Measurements from ENCODE around the gene KLF11.
"Not testable (repeated sequence)": the region's sequence is repeated elsewhere in the genome, so short reads cannot be mapped to it uniquely, and the experiment has no call there.

Gene KLF11

DNA sequence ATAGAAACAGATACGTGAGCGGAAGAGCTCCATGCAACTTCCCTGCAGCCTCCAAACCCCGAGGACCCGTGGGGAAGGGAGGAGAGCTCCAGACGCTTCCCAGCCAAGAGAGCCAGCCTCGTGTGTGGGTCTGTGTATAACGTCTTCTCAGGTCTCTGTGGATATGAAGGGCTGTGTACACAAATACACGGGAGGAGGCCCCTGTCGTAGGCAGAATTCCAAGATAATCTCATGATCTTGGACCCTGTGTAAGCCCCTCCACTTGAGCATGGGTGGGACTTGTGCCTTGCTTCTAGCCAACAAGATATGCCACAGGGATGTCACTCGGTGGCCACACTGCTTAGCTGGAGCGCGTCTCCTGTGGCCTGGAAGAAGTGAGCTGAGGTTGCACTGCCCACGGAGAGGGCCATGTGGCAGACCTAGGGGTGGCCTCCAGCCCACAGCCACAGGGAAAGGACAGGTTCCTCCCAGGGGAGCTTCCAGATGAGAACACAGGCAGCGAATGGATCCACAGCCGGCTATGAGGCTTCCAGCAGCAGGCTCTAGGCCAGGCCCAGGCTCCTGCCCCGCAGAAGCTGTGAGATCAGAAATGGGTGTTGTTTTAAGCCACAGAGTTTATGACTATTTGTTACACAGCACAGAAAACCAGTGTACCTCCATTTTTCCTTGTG lies 15.6 kb upstream of the KLF11 start:
- DNase-seq, result no peak

DNA sequence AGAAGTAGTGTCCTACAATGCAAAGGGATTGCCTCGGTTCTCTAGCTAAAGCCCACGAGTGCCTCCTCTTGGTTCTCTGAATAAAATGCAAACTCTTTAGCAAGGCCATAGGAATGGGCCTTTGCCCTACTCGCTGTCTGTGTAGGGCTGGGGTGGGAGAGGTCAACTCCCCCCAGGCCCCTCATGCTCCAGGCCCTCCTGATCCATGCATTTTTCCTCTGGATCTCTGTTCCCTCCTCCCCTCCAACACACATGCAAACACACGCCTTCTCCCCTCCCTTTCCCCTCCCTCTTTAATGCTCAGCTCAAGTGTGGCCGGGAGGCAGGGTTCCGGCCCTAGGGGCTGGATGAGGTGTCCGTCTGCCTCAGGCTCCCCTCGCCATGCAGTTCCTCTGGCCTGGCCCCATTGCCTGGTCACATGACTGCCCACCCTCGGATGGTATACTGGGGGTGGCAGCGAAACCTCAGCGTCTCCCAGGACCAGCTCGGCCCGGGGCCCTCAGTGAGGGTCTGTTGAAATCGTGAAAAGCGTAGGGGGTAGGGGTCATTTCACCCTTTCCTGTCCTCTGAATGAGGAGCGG lies 14.9 kb upstream of the KLF11 start:
- no peak for DNase-seq

DNA sequence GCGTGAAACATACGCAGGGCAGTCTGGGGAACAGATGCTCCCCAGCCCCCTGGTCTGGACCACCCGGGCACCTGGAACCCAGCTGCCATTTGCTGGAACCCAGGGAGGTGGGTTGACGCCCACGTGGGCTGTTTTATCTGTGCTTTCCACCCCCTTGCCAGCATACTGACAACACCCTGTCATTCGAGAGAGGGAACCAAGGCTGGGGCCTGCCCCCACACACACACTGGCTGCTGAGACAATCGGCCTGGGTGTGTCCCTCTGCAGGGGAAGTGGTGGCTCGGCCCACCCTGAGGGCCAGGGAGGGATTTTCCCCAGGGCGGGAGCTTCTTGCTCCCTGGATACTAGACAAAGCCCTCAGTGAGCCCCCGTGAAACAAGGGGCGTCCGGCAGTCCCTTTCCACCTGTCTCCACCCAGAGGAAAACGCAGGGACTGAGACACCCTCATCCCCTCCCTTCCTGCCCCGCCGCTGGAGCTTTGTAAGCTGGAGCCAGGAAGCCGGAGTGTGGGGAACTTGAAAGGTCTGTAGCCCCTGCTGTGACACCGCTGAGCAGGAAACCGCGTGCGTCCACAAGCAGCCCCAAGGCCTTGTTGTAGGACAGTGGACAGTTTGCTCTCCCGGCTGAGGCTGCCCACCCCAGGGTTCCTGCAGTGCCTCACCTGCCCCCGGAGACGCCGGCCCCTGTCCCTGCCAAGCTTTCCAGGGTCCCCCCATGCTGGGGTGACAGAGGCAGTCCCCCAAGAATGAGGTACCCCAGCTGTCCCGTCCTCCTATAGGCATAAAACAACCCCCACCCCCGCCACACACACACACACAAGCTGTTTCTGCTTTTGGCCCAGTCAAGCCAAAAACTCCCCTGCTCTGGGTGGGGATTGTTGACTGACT lies 14.1 kb upstream of the KLF11 start:
- no peak for DNase-seq

DNA sequence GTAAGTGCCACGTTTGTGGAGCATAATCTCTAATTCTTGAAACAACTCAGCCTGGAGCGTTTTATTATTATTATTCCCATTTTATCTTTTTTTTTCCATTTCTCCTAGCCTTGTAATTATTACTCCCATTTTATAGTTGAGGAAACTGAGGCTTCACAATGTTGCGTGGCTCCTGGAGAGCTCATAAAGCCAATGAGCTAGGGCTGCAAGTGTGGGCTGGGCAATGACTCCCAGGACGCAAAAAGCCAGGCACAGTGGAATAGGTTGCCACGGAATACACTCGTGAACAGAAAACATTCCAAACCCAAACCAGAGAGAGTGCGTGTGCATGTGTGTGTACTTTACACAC lies 13.5 kb upstream of the KLF11 start:
- no peak for DNase-seq

DNA sequence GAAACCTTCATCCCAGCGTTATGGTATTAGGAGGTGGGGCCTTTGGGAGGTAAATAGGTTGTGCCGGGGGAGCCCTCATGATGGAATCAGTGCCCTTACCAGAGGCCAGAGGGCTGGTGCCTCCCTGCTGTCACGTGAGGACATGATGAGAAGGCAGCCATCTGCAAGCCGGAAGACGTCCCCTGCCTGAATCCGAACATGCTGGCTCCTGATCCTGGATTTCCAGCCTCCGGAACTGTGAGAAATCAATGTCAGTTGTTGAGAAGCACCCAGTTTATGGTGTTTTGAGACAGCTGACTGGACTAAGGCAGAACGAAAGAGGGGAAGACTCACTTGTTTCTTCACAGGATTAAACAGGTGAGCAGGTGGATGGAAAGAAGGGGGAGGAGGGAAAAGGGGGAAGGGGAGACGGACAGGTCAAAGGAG lies 13.0 kb upstream of the KLF11 start:
- no peak for DNase-seq

DNA sequence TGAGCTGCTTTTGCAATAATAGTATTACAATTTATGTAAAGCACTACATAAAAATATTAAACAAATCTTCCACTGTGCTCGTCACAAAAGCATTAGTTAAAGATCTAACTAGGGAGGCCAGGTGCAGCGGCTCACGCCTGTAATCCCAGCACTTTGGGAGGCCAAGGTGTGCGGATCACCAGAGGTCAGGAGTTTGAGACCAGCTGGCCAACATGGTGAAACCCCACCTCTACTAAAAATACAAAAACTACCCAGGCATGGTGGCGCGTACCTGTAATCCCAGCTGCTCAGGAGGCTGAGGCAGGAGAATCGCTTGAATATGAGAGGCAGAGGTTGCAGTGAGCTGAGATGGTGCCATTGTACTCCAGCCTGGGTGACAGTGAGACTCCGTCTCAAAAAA lies 12.6 kb upstream of the KLF11 start:
- DNase-seq, result not testable (repeated sequence)

DNA sequence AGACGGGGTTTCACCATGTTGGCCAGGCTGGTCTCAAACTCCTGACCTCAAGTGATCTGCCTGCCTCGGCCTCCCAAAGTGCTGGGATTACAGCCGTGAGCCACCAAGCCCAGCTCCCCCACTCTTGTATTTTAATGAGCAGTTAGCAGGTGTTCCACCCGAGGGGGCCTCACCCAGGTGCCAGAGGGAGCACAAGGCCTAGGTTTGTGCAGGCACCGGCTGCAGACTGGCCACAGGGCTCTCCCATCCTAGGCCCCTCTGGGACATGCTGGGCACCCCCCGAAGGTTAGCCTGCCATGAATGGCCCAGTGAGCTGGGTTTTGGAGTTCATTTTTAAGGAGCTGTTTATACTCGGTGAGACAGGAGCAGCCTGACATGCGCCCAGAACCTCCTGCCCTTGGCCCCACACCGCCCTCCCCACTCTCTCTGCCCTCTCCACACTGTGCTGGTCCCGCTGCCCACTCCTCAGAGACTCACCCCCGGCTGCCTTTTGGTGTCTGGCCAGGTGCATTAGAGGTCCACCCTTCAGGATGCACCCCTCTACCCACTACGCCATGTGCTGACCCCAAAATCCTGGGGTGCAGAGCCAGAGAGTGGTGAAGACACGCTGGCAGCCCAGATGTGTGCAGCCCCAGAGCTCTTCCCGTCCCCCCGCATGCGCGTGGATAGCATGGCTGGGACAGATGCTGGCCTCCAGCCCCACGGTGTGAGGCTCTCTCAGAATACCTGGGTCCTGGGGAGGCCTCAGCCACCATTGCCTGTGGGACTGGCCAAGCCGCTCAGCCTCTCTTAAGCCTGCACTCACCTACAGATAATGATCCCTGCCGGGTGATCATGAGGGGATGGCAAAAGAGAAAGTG lies 11.2 kb upstream of the KLF11 start:
- DNase-seq, result no peak

DNA sequence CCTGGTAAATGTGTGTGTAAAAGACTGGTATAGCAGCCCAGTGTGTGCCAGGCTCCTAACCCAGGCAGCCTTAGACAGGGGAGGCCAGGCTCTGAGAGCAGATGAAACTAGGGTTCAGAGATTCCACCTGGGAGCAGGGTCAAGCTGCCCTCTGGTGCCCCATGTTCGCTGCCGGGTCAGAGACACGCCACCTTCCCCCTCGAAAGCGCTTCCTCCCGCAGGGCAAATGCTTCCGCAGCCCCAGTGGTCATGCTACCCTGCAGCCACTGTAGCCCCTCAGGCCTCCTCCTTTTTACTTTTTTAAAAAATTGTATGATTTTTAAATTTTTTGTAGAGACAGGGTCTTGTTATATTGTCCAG lies 10.6 kb upstream of the KLF11 start:
- DNase-seq, result no peak

DNA sequence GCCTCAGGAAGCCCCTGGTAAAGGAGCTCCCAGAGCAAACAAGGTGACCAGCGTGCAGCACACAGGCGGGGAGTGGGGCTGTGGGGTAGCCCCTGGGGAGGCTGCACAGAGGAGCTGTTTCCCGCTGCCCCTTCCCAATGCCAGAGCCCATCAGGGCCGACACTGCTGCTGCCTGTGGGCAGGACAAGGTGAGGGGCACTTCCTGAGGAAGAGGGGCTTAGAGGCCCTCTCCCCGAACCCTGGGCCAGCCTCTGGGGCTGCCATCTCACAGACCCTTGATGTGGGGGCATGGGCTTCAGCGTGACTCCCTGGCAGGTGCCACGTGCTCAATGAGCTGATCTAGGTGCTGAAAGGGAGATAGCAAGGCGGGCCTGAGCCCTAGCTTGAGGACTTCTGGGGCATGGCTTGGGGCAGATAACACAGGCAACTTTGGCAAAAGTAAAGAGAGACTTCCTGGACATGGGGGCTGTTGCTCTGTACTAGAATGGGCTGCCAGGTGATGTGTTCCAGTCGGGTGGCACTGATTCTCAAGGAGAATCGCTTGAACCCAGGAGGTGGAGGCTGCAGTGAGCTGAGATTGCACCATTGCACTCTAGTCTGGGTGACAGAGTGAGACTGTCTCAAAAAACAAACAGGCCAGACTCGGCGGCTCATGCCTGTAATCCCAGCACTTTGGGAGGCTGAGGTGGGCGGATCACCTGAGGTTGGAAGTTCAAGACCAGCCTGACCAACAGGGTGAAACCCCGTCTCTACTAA lies 9.9 kb upstream of the KLF11 start:
- DNase-seq, result no peak

DNA sequence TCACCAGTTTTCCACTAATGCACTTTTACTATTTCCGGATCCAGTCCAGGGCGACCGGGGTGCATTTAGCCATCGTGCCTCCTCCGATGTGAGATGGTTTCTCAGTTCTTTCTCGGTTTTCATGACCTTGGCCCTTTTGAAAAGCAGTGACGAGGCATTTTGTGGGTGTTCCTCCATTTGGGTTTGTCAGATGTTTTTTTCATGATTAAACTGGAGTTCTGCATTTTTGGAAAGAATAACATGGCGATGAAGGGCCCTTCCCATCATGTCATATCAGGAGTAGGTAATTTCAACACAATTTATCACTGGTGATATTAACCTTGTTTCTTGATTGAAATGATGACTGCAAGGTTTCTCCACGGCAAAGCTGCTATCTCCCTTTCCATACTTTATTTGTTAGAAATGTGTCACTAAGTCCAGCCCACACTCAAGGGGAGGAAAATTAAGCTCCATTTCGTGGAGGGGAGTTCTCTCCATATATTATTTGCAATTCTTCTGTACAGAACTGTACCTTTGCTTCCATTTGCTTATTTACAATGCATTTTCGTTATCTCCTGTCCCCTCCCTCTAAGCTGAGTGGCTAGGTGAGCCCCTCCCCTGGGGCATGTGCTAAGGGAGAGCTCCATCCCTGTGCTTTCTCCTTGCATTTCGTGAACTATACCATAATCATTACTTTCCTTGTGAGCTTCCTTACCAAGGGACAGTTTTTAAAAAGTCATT lies 8.9 kb upstream of the KLF11 start:
- DNase-seq, result no peak

DNA sequence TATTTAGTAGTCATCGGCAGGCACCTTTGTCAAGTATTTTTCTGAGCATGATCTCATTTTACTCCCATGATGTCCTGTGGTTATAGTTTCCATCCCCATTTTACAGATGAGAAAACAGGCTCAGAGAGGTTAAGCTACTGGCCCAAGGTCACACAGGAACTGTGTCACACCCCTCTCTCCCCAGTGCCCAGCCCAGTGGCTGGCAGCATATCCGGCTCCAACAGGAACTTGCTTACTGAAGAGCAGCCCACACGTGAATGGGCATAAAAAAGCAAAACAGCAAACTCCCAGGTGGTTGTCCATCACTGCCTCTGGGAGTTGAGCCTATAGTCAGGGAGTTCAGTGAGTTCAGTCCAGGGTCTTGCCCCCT lies 8.3 kb upstream of the KLF11 start:
- DNase-seq, result no peak

DNA sequence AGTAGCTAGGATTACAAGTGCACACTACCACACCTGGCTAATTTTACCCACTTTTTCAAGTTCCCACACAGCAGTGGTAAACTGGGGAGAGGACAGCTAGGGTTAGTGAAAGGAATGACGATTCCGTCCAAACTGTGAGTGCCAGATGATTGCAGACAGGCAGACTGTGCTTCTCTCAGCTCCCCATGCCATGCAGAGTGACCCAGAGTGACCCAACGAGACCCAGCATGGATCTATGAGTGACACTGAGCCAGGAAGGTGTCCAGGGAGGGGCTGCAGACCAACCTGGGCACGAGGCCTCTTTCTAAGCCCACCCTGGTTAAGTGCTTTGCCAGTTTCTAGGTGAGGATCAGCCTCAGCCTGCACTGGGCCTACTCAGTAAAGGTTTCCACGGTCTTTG lies 7.7 kb upstream of the KLF11 start:
- no peak for DNase-seq

DNA sequence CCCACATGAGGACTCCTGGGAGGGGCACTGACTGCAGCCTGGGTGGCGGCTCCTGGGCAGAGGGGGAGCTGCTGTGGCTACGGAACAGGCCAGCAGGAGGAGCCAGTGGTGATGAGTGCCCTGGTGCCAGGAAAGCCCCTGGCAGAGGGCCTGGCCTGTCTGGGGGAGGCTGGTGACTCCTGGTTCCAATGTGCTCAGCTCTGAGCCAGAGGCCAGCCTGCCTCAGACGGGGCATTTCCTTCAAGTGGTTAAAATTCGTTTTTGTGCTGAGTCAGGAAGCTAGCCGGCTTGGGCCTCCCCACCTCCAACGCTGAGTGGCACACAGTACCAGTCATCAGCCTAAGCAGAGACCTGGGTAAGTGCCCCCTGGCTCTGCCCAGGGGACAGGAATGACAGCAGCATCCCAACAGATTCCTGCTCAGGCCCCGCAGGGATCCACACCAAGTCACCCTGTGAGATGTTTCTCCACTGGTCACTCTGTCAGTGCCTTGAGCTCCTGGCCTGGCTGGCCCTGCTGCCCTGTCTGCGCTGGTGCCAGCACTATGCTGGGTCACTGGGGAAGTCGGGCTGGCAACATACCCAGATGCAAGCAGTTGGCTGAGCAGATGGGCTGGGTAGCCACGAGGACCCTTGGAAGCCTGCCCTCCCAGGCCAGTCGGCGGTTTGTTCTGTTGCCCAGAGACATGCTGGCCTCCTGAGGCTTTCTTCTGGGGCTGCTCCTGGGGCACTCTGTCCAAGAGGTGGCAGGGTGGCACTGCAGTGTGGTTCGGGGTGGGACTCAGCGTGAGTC lies 7.1 kb upstream of the KLF11 start:
- DNase-seq, result peak; percentile 15

DNA sequence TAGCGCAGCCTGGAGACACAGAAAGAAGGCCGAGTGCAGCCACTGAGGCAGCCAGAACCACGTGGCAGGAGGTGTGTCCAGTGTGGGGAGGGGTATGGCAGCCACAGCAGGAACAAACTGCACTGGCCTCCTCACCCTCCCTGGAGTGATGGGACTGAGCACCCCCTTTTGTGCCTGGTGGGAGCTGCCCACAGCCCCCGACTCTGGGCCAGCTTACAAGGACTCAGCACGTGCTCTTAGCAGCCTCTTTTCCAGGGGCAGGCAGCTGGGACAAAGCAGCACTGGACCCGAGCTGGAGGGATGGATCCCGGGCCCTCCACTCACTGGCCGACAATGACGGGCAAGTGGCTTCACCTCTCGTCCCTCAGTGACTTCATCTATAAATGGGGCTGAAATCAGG lies 5.2 kb upstream of the KLF11 start:
- DNase-seq, result no peak

DNA sequence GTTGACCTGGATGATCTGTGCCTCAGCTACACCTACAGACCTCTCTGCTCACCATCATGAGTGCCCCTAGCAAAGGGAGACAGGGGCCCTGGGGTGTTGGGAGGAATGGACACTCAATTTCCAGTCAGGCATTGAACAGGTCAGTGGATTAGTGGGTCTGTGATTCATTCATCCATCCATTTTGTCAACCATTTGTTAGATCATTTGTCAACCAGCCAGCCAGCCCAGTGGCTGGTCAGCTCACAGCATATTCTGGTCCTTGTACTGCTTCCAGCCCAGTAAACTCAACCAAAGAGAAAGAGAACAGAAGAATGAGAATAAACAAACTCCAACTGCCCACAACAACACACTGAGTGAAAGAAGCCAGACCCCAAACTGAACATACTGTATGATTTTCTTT lies 4.6 kb upstream of the KLF11 start:
- no peak for DNase-seq

DNA sequence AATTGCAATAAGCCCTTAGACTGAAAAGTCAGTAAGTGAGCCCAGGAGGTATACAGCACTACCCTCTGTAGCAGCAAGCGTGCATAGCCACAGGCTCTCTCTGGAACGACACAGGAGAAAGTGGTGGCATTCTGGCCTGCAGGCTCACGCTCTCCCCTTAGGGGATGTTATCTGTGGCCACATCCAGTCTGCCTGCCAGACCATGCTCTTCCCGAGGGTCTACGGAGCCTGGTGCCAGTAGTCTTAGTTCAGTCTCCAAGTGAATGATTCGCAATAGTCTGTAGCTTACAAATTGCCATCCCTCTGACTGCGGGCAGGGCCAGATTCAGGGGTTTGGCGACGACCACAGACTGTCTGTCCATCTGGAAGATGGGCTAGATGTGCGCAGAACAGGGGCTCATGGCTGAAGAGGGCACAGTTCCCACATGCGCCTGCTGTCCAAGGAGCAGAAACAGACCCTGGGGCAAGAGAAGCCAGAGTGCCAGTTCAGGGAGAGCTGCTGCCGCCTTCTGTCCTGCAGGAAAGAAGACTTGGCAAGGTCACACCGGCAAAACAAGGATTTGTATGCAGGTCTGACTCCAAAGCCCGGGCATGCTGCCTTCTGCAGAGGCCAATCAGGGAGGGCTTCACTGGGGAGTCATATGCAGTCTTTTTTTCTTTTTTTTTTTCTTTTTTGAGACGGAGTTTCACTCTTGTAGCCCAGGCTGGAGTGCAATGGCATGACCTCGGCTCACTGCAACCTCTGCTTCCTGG lies 3.5 kb upstream of the KLF11 start:
- no peak for DNase-seq

DNA sequence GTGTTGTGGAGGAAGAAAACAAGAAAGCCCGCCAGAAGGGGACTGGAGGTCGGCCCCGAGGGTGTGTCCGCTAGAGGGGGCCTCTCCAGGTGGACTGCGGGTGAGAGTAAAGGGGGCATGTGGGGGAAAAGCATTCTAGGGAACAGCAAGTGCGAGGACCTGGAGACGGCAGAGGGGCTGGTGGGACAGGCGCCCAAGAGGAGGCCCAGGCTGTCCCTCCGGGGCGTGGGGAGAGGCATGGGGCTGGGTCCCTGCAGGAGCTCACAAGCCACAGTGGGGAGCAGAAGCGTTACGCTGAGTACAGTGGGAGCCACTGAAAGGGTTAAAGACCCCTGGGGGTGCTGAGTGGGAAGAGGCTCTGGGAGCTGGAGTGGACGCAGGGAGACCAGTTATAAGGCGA lies 1.6 kb upstream of the KLF11 start:
- no peak for DNase-seq

DNA sequence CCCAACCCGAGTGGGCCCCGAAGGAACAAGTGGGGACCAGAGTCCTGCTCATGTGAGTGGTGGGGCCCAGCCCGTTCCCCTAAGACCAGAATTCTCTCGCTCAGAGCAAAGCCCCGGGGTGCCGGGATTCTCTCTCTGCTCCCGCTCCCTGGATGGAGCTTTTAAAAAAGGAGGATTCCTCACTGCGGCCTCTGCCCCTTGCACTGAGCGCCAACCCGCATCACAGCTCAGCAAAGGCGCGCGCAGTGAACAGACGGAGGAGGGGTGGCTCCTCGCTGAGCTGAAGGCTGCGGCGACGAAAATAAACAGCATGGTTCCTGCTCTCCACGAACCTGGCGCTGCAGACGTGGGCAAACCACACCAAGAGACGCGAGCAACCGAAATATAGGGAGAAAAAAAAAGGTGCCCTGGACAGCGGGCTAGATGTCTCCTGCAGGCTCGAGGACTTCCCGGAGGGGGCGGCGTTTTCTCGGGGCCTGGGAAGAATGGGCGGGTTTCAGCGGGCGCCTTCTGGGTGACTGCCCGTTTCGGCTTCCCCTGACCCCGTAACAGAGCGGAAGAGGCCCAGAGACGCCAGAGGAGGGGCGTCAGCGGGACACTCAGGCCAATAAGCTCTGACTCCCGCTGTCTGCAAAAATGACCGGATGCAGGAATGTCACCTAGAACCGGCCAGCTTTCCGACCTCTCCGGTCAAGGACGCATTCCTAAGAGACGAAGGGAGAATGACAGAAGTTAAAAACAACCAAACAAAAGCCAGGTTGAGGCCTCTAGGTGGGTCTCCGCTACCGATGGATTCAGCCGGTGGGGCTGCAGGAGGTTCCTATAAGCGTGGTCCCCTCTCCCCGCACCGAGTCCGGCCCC lies 819 bp upstream of the KLF11 start:
- peak; percentile 12 for DNase-seq

DNA sequence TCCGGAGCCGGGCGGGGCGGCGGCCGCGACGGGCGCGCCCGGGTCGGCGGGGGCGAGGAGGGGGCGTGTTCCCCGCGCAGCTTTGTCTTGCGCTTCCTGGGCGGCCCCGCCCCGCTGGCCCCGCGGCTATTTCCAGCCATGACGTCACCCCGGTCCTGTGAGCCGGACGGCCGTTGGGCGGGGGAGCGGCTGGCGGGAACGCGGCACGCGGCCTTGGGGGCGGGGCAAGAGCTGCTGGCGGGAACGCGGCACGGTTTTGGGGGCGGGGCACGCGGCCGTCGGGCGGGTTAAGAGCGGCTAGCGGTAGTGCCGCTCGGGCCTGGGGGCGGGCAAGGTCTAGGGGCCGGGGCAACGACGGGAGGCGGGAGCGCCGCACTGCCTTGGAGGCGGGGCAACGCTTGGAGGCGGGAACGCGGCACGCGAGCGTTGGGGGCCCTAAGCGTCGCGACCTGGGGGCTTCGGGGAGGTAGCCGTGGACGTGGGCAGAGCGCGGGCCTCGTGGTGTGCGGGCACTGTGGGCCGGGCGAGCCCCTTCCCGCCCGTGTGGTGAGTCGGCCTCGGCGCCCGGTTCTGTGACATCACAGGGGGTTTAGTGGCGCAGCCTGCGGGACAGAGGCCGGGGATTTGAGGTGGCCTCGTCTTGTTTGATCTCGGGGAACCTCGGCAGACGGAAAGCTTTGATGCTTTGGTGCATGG lies 704 bp downstream of the KLF11 start:
- peak; percentile 88 for DNase-seq

Data from effector CD8-positive, alpha-beta T cell (primary cell).